DOHH2 (cell line): ENCODE data around the gene SUMF2.

ENCODE experiments used
- H3F3A ChIP-seq: fragments of 200-600 bp; sonication (generic), shearing (Covaris generic); 2 replicates; pipeline ENCODE4 v1.6.0; 2016; ENCODE audit warnings: antibody characterized with exemption, mild to moderate bottlenecking; ENCODE audit not compliant: control insufficient read depth, insufficient read depth
- H3K27ac ChIP-seq: fragments of 200-600 bp; sonication (generic); 2 replicates; pipeline ENCODE4 v1.5.1; 2014; ENCODE audit warnings: low read depth, mild to moderate bottlenecking, low read length, moderate library complexity
- H3K27me3 ChIP-seq: fragments of 200-600 bp; sonication (generic); 2 replicates; pipeline ENCODE4 v1.6.1; 2014; ENCODE audit warnings: mild to moderate bottlenecking, low read length, mixed read lengths; ENCODE audit not compliant: control insufficient read depth
- H3K36me3 ChIP-seq: fragments of 200-600 bp; sonication (generic); 2 replicates; pipeline ENCODE4 v1.6.1; 2014; ENCODE audit warnings: mild to moderate bottlenecking, low read length, moderate library complexity, mixed read lengths; ENCODE audit not compliant: control insufficient read depth
- H3K4me1 ChIP-seq: fragments of 200-600 bp; sonication (generic); 2 replicates; pipeline ENCODE4 v1.6.1; 2014; ENCODE audit warnings: mild to moderate bottlenecking, low read length, mixed read lengths; ENCODE audit not compliant: control insufficient read depth
- H3K4me2 ChIP-seq: fragments of 200-600 bp; sonication (generic); 2 replicates; pipeline ENCODE4 v1.6.0; 2014; ENCODE audit warnings: mild to moderate bottlenecking, low read length, moderate library complexity
- H3K4me3 ChIP-seq: fragments of 200-600 bp; sonication (generic); 2 replicates; pipeline ENCODE4 v1.5.1; 2014; ENCODE audit warnings: mild to moderate bottlenecking, low read length, mixed read lengths
- H3K79me2 ChIP-seq: fragments of 200-600 bp; sonication (generic); 2 replicates; pipeline ENCODE4 v1.6.1; 2014; ENCODE audit warnings: mild to moderate bottlenecking, low read length, mixed read lengths; ENCODE audit not compliant: control insufficient read depth
- H3K9me2 ChIP-seq: fragments of 200-600 bp; sonication (generic); replicated peaks from 2 replicates; pipeline ENCODE4 v1.6.1; 2014; ENCODE audit warnings: mild to moderate bottlenecking, low read length, mixed read lengths; ENCODE audit not compliant: control insufficient read depth
- H3K9me3 ChIP-seq: fragments of 200-600 bp; sonication (generic); 2 replicates; pipeline ENCODE4 v1.6.1; 2014; ENCODE audit warnings: antibody characterized with exemption, low read length, mixed read lengths; ENCODE audit not compliant: control insufficient read depth, insufficient read depth
- H4K20me1 ChIP-seq: fragments of 200-600 bp; sonication (generic); 2 replicates; pipeline ENCODE4 v1.6.0; 2014; ENCODE audit warnings: low read depth, mild to moderate bottlenecking, antibody characterized with exemption, low read length, moderate library complexity; ENCODE audit not compliant: control insufficient read depth, insufficient read depth
- CTCF ChIP-seq: fragments of 200-600 bp; sonication (generic); IDR thresholded peaks from one replicate; pipeline ENCODE4 v1.5.1; 2014; ENCODE audit warnings: antibody characterized with exemption, mild to moderate bottlenecking, low read depth, low read length; ENCODE audit not compliant: poor library complexity, severe bottlenecking
- EZH2phosphoT487 ChIP-seq: fragments of 200-600 bp; sonication (generic); IDR thresholded peaks from 2 replicates; pipeline ENCODE4 v1.6.1; 2017; ENCODE audit warnings: borderline replicate concordance, mild to moderate bottlenecking, antibody characterized with exemption, low read length, moderate library complexity, mixed read lengths

Gene SUMF2

GRCh38 chr7:56127241-56127975 lies 63.3 kb downstream of the SUMF2 start:
- H3K4me2 ChIP-seq, result no peak overlapping the region
- no peaks in the 10 kb centered on the region for H4K20me1 ChIP-seq
- H3K79me2 ChIP-seq, result no peaks in the 10 kb centered on the region
- H3K9me2 ChIP-seq, result no peaks in the 10 kb centered on the region
- H3K4me3 ChIP-seq, result no peak overlapping the region
- no peaks in the 10 kb centered on the region for H3K27me3 ChIP-seq
- H3K36me3 ChIP-seq, result no peaks in the 10 kb centered on the region
- H3K9me3 ChIP-seq, result no peaks in the 10 kb centered on the region
- no peak overlapping the region for H3K27ac ChIP-seq
- TF ChIP-seq EZH2phosphoT487 (no peak), CTCF (no peak)
- H3K4me1 ChIP-seq, result no peaks in the 10 kb centered on the region
- no peaks in the 10 kb centered on the region for H3F3A ChIP-seq
